Astrocyte (in vitro differentiated cells and primary cell): Measurements from ENCODE around the gene GRIK3. TPM values are rescaled to one million over a fixed set of nuclear protein-coding genes. Genes with fewer than 3 reads are reported as not detected.

Experiments used
- DNase-seq: peaks from one replicate; pipeline ENCODE4 v3.0.0-alpha.2; 2010; ENCODE audit warnings: low read depth
- FAIRE-seq: peaks from 2 replicates; lab custom pipeline; 2011; peaks lifted over from hg19 to GRCh38; lab: Jason Lieb, UNC
- H2AFZ ChIP-seq: 2 replicates; pipeline ENCODE4 v1.6.0; 2012; ENCODE audit warnings: low read depth, low read length, inconsistent platforms
- H3K27ac ChIP-seq: 2 replicates; pipeline ENCODE4 v1.5.1; 2011; ENCODE audit warnings: low read depth, low read length, inconsistent platforms
- H3K27me3 ChIP-seq: 2 replicates; pipeline ENCODE4 v1.6.0; 2011; ENCODE audit warnings: low read length, inconsistent platforms; ENCODE audit not compliant: insufficient read depth
- H3K36me3 ChIP-seq: 2 replicates; pipeline ENCODE4 v1.5.1; 2011; ENCODE audit warnings: low read length, inconsistent platforms; ENCODE audit not compliant: insufficient read depth
- H3K4me1 ChIP-seq: 2 replicates; pipeline ENCODE4 v1.5.1; 2011; ENCODE audit warnings: low read length, inconsistent platforms; ENCODE audit not compliant: insufficient read depth
- H3K4me2 ChIP-seq: 2 replicates; pipeline ENCODE4 v1.6.0; 2012; ENCODE audit warnings: low read length, inconsistent platforms
- H3K4me3 ChIP-seq: 2 replicates; pipeline ENCODE4 v1.5.1; 2011; ENCODE audit warnings: low read depth, mild to moderate bottlenecking, low read length, inconsistent platforms; ENCODE audit not compliant: insufficient read depth
- H3K79me2 ChIP-seq: 2 replicates; pipeline ENCODE4 v1.6.0; 2012; ENCODE audit warnings: mild to moderate bottlenecking, low read length, inconsistent platforms; ENCODE audit not compliant: insufficient read depth
- H3K9ac ChIP-seq: 2 replicates; pipeline ENCODE4 v1.6.0; 2012; ENCODE audit warnings: mild to moderate bottlenecking, low read length, inconsistent platforms
- H3K9me3 ChIP-seq: 2 replicates; pipeline ENCODE4 v1.5.1; 2012; ENCODE audit warnings: low read depth, mild to moderate bottlenecking, low read length, inconsistent platforms; ENCODE audit not compliant: insufficient read depth
- H4K20me1 ChIP-seq: 2 replicates; pipeline ENCODE4 v1.6.0; 2012; ENCODE audit warnings: low read length, inconsistent platforms; ENCODE audit not compliant: insufficient read depth
- H3K27ac Mint-ChIP-seq: one replicate; pipeline ENCODE4 v1.8.0; 2021; ENCODE audit warnings: mild to moderate bottlenecking, mixed read lengths; ENCODE audit not compliant: unreplicated experiment
- H3K27me3 Mint-ChIP-seq: one replicate; pipeline ENCODE4 v1.8.0; 2021; ENCODE audit warnings: low read depth, mixed read lengths; ENCODE audit not compliant: unreplicated experiment
- H3K36me3 Mint-ChIP-seq: one replicate; pipeline ENCODE4 v1.8.0; 2021; ENCODE audit warnings: low read depth, mixed read lengths; ENCODE audit not compliant: unreplicated experiment
- H3K4me1 Mint-ChIP-seq: one replicate; pipeline ENCODE4 v1.8.0; 2021; ENCODE audit warnings: low read depth, mixed read lengths; ENCODE audit not compliant: unreplicated experiment
- H3K4me3 Mint-ChIP-seq: one replicate; pipeline ENCODE4 v1.8.0; 2021; ENCODE audit warnings: mild to moderate bottlenecking, moderate library complexity, mixed read lengths; ENCODE audit not compliant: unreplicated experiment
- H3K9me3 Mint-ChIP-seq: one replicate; pipeline ENCODE4 v1.8.0; 2021; ENCODE audit warnings: mild to moderate bottlenecking, mixed read lengths; ENCODE audit not compliant: unreplicated experiment
- CTCF ChIP-seq: IDR thresholded peaks from 2 replicates; pipeline ENCODE4 v1.5.1; 2011; ENCODE audit warnings: low read depth, mild to moderate bottlenecking, inconsistent platforms, low read length, moderate library complexity; ENCODE audit not compliant: insufficient read depth
- EZH2 ChIP-seq: IDR thresholded peaks from 2 replicates; pipeline ENCODE4 v1.6.1; 2012; ENCODE audit warnings: mild to moderate bottlenecking, low read length, inconsistent platforms; ENCODE audit not compliant: insufficient read depth
- total RNA-seq: library from RNA; stranded (reverse); gene quantifications from 2 replicates; pipeline ENCODE4 v1.2.1, GENCODE V29; 2021

The GRIK3 gene
- total RNA-seq, 1 donor from 2014 or later = 0.16 TPM

GRCh38 chr1:36987276-36987675 is 47.0 kb downstream of the GRIK3 start:
- no peak for FAIRE-seq
- Mint-ChIP-seq H3K4me3 (no peak overlapping the region), H3K4me1 (peaks cover 2% of the 10 kb centered on the region), H3K36me3 (no peaks in the 10 kb centered on the region), H3K27me3 (peaks cover 44% of the 10 kb centered on the region), H3K9me3 (no peaks in the 10 kb centered on the region), H3K27ac (no peak overlapping the region)
- no peak overlapping the region for H2AFZ ChIP-seq
- no peak overlapping the region for H3K4me3 ChIP-seq
- H3K36me3 ChIP-seq = no peaks in the 10 kb centered on the region
- H3K4me1 ChIP-seq = no peaks in the 10 kb centered on the region
- H3K4me2 ChIP-seq = no peak overlapping the region
- H4K20me1 ChIP-seq = no peaks in the 10 kb centered on the region
- no peak overlapping the region for H3K9ac ChIP-seq
- TF ChIP-seq CTCF = no peak
- TF ChIP-seq EZH2 = no peak
- no peaks in the 10 kb centered on the region for H3K9me3 ChIP-seq
- H3K27me3 ChIP-seq = no peaks in the 10 kb centered on the region
- no peak overlapping the region for H3K27ac ChIP-seq
- no peak for DNase-seq
- no peaks in the 10 kb centered on the region for H3K79me2 ChIP-seq

- FAIRE-seq = no peak
These were observed 47.9 kb downstream of the GRIK3 start for GRCh38 chr1:36986241-36986985.

More at GRCh38 chr1:36986241-36986985, 47.9 kb downstream of the GRIK3 start:
- no peak overlapping the region for H3K9ac ChIP-seq
- H3K4me1 Mint-ChIP-seq = peaks cover 4% of the 10 kb centered on the region
- H4K20me1 ChIP-seq = no peaks in the 10 kb centered on the region
- H3K4me1 ChIP-seq = no peaks in the 10 kb centered on the region
- no peaks in the 10 kb centered on the region for H3K36me3 Mint-ChIP-seq
- H3K27me3 ChIP-seq = no peaks in the 10 kb centered on the region
- H3K36me3 ChIP-seq = no peaks in the 10 kb centered on the region
- H3K27me3 Mint-ChIP-seq = peaks cover 46% of the 10 kb centered on the region
- H2AFZ ChIP-seq = no peak overlapping the region
- H3K4me3 Mint-ChIP-seq = no peak overlapping the region
- H3K9me3 ChIP-seq = no peaks in the 10 kb centered on the region
- TF ChIP-seq EZH2 (no peak), CTCF (no peak)
- no peak for DNase-seq
- no peaks in the 10 kb centered on the region for H3K9me3 Mint-ChIP-seq
- H3K79me2 ChIP-seq = no peaks in the 10 kb centered on the region
- no peak overlapping the region for H3K4me2 ChIP-seq
- no peak overlapping the region for H3K27ac ChIP-seq
- no peak overlapping the region for H3K27ac Mint-ChIP-seq
- no peak overlapping the region for H3K4me3 ChIP-seq
